T1000 (cell line): ENCODE measurements around the gene GNAI2.
"Not testable (repeated sequence)": the region's sequence is repeated elsewhere in the genome, so short reads cannot be mapped to it uniquely, and the experiment has no call there.

Experiments used
- DNase-seq: peaks from one replicate; lab custom pipeline; 2025; ENCODE audit warnings: mixed read lengths; lab: John Stamatoyannopoulos, UW

Gene GNAI2

DNA sequence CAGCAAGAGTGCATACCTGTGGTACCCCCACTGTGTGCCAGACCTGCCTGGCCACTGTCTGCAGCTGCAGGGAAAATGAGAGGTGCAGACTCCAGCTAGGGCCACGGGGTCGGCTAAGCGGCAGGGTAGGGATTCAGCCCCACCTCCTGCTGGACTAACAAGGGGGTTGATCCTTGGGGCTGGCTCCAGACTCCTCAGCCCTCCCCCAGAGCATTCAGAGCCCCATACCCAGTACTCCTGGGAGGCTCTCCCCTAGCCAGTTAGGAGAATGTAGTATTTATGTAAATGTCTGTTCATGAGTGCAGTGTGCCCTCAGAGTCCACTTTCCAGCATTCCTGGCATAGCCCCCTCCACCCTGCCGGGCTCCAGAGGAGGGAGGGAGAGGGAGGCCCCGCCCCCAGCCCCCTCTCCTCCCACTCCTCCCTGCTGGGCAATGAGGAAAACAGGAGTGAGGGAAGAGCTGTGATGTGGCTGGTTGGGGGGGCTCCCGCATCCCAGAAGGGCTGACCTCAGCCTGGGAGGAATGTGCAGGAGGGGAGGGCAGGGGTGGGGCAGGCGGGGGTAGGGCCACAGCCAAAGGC, 28.5 kb downstream of the GNAI2 start:
- DNase-seq = peak; percentile 92

DNA sequence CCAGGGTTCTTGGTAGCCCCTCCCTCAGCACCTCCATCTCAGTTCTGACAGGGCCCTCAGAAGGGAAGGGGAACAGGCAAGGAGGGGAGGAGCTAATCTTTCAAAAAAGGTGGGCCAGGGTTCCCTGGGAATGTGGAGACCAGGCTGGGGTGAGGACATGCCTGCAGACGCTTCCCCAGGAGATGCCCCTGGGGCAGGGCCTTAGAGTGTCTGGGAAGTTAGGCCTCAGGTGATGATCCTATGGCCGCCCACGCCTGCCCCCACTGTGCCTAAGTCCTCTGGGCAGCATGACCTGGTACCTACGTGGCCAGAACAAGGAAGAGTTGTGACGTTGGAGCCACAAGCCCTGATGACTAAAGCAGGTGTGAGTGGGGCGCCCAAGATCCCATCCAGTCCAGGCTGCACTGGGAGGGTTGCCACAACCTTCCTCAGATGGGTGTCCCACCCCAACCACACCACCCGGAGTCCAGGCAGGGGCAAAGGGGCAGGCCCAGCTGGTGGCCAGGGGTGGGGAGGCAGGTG, 29.0 kb downstream of the GNAI2 start:
- no peak for DNase-seq

DNA sequence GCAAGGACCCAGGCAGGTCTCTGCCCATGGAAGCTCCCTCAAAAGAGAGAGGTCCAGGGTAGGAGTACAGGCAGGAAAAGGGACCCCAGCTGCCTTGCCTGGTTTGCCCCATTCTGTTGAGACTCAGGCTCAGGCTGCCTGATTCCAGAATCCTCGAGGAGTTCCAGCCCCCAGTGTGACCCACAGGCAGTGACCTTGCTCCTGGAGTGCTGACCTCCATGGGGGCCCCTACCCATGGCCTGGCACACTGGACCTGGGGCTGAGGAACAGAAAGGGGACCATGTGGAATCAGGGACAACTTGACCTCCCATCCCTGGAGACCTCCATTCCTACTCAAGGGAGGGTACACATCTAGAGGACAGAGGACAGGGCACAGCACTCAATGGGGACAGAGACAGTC, 29.6 kb downstream of the GNAI2 start:
- no peak for DNase-seq

DNA sequence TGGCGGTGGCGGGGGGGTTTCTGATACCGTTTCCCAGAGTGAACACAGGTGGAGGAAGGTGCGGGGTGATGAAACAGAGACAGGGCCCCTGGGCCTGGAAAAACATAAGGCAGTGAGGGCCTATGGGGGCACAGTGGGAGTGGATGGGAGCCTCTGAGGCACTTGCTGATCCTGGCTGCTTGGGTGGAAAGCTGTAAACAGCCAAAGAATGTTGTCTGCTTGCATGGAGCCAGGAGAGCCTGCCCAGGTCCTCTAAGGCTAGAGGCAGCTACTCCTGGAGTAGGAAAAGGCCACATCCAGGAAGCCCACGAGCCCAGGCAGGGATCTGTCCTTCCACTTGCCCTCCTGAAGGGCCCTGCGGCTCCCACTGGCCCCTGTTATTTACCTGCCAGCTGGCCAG, 30.0 kb downstream of the GNAI2 start:
- DNase-seq = no peak

DNA sequence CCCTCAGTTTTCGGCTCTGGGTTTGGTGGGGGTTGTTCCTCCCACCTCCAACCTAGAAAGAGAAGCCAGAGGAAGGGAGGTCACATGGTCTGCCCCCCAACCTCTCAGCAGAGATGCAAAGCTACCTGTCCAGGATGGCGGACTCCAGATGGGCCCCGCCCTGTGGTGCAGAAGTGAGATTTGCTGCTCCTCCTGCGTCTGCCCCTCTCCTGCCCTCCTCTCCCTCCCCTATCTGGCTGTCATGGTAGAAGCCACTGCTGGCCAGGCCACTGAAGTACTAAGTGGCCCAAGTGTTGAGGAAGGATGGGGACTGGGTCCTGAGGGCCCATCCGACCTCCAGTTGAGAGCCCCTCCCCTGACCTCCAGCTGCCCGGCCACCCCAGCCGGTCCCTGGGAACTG, 30.8 kb downstream of the GNAI2 start:
- no peak for DNase-seq

DNA sequence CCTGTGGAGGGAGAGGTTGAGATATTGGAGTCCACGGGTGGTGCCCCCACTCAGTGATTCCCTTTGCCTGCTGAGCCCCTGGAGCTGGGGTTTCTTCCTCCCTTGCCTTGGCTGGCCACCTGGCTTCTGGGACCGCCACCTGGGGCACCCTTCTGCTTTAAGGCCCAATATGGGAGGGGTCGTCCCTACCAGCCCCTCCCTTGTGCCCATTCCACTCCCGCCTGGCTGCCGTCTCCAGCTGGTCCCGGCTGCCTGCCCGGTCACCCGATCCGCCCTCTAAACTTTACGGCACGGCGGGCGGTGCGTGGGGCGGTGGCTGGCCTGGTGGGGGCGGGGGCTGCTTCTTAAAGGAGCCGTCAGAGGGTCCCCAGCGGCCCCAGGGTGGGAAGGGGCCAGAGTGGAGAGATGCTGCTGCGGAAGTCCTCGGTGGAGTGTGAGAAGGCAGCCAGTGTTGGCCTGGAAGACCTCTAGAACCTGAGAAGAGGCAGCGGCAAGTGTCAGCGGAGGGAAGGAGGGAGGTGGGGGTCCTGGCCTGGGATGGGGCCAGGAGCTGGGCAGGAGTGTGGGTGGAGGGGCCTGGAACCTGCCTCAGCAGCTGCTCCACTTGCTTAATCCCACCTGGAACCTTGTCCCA, 31.4 kb downstream of the GNAI2 start:
- no peak for DNase-seq

DNA sequence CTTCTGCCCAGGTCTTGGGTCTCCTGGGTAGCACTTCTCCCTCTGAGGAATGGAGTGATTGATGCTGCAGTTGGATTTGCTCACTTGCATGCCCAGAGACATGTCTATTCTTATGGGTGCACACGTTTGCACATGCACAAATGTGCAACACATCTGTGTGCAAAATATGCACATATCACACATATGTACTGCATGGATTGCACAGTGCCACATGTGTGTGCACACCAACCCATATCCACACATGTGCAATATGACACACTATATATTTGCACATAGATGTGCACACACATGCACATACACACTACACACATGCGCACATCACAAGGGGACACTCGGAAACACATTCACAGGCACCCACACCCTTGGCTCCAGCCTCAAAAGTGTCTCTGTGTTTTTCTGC, 32.3 kb downstream of the GNAI2 start:
- no peak for DNase-seq

DNA sequence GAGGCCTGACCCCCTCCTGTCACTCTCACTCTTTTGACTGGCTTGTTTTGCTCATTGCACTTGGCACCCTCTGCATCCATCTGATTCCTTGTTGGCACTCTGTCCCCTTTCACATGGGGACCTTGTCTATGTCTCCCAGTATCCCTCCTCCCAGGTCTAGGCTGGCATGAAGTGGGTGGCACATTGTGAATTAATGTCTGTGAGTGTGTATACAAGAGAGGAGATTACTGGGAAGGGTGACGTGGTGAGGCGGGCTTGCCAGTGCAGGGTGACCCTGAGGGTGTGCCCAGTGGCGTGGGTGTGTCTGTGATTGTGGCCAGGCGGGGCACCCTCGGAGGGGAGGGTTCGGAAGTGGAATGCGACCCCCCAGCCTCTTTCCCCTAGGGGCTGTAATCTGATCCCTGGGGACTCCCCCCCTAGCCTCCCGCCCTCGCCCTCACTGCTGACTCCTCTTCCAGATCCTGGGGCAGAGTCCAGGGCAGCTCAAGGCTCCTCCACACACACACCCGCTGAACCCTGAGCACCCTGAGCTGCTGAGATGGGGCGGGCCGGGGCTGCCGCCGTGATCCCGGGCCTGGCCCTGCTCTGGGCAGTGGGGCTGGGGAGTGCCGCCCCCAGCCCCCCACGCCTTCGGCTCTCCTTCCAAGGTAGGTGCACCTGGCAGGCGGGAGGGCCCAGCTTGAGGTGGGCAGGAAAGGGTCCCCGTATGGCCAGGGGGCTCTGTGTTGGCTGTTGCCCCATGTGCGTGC, 32.9 kb downstream of the GNAI2 start, which contains the start of gene SEMA3B:
Gene SEMA3B (plus strand): TSS at position 445 of the 749 bp plus-strand sequence. CDS start 94 bp downstream, at position 539.
- DNase-seq = peak; percentile 91

DNA sequence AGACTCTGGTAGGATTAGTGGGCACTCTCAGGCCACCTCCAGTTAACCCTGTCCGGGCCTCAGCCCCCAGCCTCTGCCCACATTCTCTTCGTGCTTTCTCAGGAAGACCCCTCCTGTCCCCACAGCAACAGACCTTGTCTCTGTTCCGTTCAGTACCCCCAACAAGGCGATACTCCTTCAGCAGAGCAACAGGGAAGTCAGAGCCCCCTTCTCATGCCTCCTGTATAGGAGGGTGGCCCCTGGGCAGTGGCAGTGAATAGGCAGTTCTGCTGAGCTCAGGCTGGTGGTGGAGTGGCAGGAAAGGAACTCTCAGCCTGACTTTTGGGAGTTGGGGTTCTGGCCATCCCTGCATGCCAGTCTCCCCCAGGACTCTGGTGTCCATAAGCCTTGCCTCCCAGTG, 33.5 kb downstream of the GNAI2 start:
- DNase-seq = no peak

DNA sequence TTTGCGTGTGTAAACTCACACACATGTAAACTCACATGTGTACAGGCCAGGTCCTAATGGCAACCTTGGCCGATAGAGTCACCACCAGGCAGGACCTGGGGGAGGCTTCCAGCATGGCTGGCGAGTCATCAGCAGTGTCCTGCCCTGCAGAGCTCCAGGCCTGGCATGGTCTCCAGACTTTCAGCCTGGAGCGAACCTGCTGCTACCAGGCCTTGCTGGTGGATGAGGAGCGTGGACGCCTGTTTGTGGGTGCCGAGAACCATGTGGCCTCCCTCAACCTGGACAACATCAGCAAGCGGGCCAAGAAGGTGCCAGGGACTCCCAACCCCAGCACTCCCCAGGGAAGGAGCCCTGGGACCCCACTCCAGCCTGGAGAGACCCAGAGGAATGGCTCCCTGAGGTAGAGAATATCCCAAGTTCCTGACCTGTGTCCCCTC, 34.0 kb downstream of the GNAI2 start:
- DNase-seq = peak; percentile 38

DNA sequence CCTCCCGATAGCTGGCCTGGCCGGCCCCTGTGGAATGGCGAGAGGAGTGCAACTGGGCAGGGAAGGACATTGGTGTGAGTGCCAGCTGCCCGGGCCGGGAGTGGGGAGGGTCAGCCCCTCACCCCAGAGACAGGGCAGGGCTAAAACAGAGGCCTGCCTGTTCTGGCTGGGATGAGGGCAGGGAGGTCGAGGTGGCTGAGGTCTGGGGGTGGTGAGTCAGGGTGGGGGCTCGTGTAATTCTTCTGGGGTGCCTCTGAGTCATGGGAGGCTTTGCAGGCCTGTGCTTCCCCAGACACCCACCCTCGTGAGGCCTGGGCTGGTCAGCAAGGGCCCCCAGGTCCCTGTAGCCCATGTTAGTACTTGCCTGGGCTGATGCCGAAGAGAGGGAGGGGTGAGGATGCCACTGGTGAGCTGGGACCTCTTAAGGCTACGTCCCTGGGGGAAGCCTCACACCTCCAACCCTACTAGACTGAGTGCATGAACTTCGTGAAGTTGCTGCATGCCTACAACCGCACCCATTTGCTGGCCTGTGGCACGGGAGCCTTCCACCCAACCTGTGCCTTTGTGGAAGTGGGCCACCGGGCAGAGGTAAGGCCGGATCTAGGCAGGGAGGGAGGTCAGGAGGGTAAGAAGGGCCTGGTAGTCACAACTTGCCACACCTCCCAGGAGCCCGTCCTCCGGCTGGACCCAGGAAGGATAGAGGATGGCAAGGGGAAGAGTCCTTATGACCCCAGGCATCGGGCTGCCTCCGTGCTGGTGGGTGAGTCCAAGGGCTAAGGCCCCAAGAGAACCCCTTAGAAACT, 34.6 kb downstream of the GNAI2 start:
- DNase-seq = no peak

DNA sequence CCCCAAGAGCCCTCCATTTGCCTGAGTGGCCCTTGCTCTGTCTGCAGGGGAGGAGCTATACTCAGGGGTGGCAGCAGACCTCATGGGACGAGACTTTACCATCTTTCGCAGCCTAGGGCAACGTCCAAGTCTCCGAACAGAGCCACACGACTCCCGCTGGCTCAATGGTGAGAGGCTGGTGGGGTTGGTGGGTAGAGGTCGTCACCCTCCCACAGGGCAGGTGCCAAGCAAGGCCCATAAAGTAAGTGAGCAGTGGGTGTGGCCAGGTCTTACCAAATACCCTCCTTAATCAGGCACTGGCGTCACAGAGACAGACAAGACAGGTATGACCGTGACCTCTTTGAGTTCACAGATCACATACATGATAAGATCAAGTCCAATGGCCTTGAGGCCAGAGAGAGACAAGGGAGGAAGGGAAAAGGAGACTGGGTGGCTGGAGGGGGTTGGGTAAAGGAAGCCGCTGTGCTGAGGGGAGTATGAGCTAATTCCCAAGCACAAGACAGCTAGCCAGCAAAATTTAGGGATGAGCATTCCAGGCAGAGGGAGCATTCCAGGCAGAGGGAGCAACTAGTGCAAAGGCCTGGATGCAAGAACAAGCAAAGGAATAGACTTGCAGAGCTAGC, 35.4 kb downstream of the GNAI2 start:
- no peak for DNase-seq

DNA sequence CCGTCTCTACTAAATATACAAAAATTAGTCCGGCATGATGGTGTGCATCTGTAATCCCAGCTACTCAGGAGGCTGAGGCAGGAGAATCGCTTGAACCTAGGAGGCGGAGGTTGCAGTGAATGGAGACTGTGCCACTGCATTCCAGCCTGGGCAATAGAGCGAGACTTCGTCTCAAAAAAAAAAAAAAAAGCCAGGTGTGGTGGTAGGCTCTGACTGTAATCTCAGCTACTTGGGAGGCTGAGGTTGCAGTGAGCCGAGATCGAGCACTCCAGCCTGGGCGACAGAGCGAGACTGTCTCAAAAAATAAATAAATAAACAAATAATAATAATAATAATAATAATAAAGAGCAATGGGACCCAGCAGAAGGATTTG, 36.5 kb downstream of the GNAI2 start:
- DNase-seq = not testable (repeated sequence)

DNA sequence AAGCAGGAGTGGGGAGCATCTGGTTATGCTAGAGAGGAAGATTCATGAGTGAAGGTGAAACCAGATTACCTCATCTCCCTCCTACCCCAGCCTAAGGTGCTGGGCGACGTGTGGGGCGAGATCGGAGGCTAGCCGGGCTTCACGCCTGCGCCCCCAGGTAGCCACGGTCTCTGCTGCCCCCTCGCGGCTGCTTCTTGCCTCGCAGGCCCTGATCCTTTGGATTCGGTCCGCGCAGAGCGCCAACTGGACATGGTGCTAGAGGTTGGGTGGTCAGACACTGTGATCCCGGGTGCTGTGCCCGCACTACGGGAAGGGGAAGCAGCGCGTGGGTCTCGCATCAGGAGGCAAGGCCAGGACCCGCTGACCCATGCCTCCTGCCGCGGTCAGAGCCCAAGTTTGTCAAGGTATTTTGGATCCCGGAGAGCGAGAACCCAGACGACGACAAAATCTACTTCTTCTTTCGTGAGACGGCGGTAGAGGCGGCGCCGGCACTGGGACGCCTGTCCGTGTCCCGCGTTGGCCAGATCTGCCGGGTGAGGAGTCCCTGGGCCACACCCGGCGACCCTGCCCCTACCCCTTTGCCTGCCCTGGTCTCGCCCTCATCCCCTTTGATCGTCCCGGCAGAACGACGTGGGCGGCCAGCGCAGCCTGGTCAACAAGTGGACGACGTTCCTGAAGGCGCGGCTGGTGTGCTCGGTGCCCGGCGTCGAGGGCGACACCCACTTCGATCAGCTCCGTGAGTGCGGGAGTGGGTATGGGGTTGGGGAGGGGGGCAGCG, 37.1 kb downstream of the GNAI2 start:
- peak; percentile 77 for DNase-seq

DNA sequence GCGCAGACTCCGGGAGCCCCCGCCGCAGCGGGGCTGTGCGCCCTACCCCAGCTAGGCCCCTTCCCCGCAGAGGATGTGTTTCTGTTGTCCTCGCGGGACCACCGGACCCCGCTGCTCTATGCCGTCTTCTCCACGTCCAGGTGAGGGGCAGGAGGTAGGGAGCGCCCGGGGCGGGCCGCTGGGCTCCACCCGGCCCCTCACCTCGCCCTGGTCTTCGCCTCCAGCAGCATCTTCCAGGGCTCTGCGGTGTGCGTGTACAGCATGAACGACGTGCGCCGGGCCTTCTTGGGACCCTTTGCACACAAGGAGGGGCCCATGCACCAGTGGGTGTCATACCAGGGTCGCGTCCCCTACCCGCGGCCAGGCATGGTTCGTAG, 37.7 kb downstream of the GNAI2 start:
- DNase-seq = no peak

DNA sequence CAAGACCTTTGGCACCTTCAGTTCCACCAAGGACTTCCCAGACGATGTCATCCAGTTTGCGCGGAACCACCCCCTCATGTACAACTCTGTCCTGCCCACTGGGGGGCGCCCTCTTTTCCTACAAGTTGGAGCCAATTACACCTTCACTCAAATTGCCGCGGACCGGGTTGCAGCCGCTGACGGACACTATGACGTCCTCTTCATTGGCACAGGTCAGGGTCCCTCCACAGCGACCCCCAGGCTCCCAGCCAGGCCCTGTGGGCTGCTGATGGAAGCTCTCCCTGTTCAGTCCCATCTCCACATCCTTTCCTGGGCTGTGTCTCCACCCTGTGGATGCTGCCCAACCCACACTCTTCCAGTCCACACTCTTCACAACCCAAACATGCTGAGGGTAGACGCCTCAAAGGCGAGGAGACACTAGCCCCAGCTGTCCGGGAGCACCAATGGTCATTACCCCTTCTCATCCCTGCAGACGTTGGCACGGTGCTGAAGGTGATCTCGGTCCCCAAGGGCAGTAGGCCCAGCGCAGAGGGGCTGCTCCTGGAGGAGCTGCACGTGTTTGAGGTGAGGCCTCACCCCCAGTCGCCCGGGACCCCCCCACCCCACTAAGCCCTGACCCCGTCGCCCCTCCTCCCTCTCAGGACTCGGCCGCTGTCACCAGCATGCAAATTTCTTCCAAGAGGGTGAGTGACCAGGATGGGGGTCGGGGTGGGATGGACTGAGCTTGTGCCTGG, 38.5 kb downstream of the GNAI2 start:
- DNase-seq = peak; percentile 45

DNA sequence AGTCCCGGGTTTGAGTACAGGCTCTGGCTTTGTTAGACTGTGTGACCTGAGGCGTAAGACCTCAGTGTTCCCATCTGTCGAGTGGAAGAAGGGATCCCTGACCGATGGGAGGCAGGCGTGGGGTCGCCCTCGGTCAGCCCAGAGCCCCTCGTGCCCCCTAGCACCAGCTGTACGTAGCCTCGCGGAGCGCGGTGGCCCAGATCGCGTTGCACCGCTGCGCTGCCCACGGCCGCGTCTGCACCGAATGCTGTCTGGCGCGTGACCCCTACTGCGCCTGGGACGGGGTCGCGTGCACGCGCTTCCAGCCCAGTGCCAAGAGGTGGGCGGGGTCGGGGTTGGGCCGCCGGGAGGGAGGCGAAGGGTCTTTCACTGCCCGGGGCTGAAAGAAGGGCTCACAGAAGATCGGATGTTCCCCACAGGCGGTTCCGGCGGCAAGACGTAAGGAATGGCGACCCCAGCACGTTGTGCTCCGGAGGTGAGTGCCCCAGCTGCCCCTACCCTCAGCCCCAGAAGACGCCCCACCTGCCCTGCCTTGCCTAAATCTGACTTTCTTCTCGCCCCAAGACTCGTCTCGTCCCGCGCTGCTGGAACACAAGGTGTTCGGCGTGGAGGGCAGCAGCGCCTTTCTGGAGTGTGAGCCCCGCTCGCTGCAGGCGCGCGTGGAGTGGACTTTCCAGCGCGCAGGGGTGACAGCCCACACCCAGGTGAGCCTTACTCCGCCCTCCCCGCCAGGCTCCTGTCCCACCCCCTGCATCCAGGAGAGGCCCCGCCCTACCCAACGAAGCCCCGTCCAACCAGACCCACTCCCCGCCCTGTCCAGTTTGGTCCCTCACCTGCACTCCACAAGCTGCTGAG, 39.4 kb downstream of the GNAI2 start:
- no peak for DNase-seq

DNA sequence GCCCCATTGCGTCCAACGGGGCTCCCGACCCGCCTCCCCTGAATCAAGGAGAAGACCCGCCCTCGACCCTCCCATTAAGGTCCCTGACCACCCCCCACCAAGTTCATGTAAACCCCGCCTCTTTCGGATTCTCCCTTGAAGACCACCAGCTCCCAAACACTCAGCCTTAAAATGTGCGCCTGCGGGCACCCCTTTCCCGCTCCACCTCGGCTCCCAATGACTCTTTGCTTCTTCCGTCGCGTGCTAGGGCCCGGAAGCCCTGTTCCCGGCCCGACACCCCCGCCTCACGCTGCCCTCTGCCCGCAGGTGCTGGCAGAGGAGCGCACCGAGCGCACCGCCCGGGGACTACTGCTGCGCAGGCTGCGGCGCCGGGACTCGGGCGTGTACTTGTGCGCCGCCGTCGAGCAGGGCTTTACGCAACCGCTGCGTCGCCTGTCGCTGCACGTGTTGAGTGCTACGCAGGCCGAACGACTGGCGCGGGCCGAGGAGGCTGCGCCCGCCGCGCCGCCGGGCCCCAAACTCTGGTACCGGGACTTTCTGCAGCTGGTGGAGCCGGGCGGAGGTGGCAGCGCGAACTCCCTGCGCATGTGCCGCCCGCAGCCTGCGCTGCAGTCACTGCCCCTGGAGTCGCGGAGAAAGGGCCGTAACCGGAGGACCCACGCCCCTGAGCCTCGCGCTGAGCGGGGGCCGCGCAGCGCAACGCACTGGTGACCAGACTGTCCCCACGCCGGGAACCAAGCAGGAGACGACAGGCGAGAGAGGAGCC, 40.2 kb downstream of the GNAI2 start:
- DNase-seq = no peak

DNA sequence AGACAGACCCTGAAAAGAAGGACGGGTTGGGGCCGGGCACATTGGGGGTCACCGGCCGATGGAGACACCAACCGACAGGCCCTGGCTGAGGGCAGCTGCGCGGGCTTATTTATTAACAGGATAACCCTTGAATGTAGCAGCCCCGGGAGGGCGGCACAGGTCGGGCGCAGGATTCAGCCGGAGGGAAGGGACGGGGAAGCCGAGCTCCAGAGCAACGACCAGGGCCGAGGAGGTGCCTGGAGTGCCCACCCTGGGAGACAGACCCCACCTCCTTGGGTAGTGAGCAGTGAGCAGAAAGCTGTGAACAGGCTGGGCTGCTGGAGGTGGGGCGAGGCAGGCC, 40.7 kb downstream of the GNAI2 start:
- no peak for DNase-seq
